ENCODE results near the gene CCNL2.
"Not testable (repeated sequence)": the region's sequence is repeated elsewhere in the genome, so short reads cannot be mapped to it uniquely, and the experiment has no call there.

The CCNL2 gene

GRCh38 chr1:1432274-1432950, 33.3 kb upstream of the CCNL2 start:
- DNase-seq (ENCODE audit: low read depth in 1 of 2, low spot score in 1 of 2), result no peak

DNA sequence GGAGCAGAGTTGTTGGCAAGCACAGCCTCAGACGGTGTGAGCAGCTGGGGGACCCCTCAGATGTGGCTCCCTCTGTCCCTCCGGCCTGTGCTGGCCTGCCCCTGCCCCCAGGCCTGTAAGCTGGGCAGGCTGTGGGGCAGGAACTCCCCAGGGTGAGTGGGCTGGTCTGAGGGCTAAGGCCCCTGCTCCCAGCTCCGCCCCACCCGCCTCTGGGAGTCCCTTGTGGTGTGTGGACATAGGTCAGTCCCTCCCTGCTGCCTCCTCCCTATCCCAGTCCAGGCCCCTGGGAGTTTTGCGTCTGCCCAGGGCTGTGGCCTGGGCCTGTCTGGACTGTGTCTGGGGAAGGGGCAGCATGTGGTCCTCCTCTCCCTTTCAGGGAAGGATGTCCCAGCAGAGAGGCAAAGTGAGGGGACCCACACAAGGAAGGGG, 32.7 kb upstream of the CCNL2 start:
- no peak for DNase-seq (ENCODE audit: low read depth in 1 of 2, low spot score in 1 of 2)

GRCh38 chr1:1430992-1431844, 32.1 kb upstream of the CCNL2 start:
- DNase-seq (ENCODE audit: low read depth in 1 of 2, low spot score in 1 of 2), result no peak

- no peak for DNase-seq (ENCODE audit: low read depth in 1 of 2, low spot score in 1 of 2)
Measured at GRCh38 chr1:1430114-1430982, 31.2 kb upstream of the CCNL2 start.

- DNase-seq (ENCODE audit: low read depth in 1 of 2, low spot score in 1 of 2), result no peak
Measured at GRCh38 chr1:1429671-1430073, 30.5 kb upstream of the CCNL2 start.

- DNase-seq (ENCODE audit: low read depth in 1 of 2, low spot score in 1 of 2), result not testable (repeated sequence)
Measured at GRCh38 chr1:1428967-1429366, 29.8 kb upstream of the CCNL2 start.

DNA sequence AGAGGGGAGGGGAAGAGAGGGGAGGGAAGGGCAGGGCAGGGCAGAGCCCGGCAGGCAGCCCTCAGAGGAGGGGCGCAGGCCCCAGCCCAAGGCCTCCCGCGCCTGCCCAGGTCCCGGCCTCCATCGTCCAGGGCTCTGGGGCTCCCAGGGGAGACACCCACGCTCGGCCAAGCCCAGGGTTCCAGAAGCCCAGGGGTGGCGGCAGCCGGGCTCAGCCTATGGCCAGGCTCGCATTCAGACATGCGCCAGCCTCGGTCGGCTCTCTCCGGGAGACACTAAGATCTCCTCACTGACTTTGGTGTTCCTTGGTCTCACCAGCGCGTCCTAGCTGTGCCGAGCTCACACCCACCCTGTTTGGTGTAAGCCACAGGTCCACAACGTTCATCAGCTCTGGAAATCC, 29.0 kb upstream of the CCNL2 start:
- no peak for DNase-seq (ENCODE audit: low read depth in 1 of 2, low spot score in 1 of 2)

DNA sequence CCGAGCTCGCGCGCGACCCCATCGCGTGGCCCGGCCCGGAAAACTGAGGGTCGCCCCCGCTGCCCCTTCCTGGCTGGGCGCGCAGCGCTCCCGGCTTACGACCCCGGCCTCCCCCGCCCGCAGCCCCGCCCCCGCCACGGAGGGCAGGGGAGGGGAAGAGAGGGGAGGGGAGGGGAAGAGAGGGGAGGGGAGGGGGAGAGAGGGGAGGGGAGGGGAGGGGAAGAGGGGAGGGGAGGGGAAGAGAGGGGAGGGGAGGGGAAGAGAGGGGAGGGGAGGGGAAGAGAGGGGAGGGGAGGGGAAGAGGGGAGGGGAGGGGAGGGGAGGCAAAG, 28.6 kb upstream of the CCNL2 start:
- DNase-seq (ENCODE audit: low read depth in 1 of 2, low spot score in 1 of 2), result no peak

- no peak for DNase-seq (ENCODE audit: low read depth in 1 of 2, low spot score in 1 of 2)
Measured at GRCh38 chr1:1427106-1427819, 28.1 kb upstream of the CCNL2 start.

DNA sequence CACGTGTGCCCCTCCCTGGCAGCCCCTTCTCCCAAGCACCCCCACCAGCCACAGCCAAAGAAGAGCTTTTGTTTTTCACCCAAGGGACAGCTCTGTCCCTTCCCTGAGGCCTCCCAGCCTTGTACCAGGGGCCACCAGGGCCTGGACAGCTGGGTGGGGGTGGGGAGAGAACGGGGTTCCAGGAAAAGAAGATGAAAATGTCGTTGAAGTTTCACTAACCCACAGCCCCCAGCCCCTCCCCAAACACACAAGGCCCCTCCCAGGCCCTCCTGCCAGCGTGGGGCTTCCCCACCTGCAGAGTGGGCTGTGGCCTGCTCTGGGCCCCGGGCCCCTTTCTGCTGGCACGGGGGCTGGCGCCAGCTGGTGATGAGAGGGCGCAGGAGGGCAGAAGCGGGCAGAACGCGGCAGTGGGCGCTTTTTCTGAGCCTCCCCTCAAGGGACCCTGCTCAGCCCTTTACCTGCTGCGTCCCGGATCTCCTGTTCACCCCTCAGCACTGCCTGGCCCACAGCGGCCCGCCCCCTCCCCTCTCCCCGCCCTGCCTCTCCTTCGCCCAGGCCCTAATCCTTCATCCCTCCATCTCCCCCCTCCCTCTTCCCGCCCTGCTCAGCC, 27.5 kb upstream of the CCNL2 start:
- DNase-seq (ENCODE audit: low read depth in 1 of 2, low spot score in 1 of 2), result no peak

DNA sequence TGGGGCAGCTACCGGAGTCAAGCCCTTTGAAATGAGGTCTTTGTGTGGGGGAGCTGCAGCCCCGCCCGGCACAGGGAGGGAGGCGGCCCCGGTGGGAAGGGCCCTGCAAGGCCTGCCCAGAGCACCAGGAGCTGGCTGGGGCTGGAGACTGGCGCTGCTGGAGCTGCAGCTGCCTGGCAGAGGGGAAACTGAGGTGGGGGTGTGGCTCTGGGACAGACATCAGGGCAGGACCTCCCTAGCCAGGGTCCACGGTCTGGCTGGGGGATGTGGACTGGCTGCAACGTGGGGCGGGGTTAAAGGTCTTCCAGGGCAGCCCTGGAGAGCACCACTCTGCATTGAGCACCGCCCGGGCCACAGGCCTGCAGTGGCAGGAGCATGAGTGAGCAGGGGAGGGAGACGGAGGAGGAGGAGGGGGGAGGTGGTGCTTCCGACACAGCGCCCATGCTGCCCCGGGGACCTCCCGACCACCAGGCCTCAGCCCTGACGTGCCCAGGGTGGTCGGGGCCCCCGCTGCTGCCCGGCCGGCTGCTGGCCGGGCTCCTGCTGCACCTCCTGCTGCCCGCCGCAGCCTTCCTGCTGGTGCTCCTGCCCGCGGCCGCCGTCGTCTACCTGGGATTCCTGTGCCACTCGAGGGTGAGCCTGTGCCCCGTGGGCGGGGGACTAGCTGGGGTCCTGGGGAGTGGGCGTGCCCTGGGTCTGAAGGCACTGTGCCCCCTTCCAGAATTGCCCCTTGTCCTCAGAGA, 26.8 kb upstream of the CCNL2 start:
- no peak for DNase-seq (ENCODE audit: low read depth in 1 of 2, low spot score in 1 of 2)

GRCh38 chr1:1425426-1425752, 26.3 kb upstream of the CCNL2 start:
- DNase-seq (ENCODE audit: low read depth in 1 of 2, low spot score in 1 of 2), result no peak

GRCh38 chr1:1424707-1425106, 25.6 kb upstream of the CCNL2 start:
- no peak for DNase-seq (ENCODE audit: low read depth in 1 of 2, low spot score in 1 of 2)

DNA sequence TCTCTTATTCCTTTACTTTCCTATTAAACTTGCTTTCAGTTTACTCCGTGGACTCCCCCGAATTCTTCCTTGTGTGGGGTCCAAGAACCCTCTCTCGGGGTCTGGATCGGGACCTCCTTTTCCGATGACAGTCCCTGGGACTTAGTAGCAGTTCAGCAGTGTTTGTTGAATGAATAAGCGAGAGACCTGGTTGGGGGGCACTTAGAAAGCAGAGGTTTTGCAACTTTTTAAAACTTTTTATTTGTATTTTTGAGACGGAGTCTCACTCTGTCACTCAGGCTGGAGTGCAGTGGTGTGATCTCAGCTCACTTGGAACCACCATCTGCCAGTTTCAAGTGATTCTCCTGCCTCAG, 24.1 kb upstream of the CCNL2 start:
- no peak for DNase-seq (ENCODE audit: low read depth in 1 of 2, low spot score in 1 of 2)

- DNase-seq (ENCODE audit: low read depth in 1 of 2, low spot score in 1 of 2), result no peak
Measured at GRCh38 chr1:1422465-1423244, 23.5 kb upstream of the CCNL2 start.

DNA sequence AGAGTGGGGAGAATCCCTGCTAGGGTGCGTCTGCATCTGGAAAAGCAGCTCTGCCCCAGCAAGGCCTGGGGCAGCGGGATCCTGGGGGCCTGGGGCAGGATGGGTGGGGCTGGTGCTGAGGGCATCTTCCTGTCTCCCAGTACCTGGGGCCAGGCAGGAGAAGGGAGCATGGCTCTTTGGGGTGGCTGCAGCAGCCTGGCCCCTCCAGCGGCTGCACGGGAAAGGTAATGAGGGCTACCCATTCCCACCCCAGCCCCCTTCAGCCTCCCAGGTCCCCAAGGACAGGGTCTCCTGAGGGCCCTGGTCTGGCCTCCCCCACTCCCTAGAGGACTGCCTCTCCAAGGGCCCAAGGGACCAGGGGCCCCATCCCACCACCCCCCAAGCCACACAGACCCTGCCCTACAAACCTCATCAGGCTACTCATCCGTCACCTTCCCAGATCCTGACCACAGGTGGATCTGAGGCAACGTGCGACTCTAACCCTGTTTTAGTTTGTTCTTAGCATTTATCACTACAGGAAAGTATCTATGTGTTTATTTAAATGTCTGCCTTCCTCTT, 22.9 kb upstream of the CCNL2 start:
- DNase-seq (ENCODE audit: low read depth in 1 of 2, low spot score in 1 of 2), result no peak

DNA sequence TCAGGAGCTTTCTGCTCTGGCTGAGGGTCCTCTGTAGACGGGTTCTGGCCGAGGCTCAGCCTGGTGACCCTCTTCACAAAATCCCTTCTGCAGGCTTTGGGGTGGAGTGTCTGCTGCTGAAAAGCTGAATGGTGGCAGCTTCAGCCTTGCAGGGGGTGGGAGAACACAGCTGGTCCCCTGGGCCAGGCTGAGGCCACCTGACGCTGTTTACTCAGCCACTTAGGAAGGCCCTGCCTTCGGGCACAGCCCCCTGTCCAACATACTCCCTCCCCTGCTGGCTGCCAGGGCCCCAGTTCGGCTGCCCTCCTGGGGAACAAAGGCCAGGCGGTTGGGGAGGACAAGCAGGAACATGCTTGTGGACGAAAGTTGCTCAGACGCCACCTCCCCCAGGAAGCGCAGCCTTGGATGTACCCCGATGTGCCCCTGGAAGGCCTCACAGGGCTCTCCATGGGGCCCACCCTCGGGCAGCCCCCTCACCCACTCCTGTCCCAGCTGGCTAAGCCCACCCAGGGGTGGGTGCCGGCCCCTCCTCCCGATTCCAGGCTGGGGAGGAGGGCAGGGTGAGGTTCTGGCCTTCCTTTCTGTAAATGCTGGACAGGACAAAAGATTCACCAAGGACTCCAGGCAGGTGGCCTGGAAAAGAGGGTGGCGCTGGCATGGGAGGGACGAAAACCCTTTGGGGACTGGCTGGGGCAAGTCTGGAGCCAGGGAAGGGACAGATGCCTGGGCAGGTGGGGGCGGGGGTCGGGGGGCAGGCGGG, 22.2 kb upstream of the CCNL2 start, which contains the start of gene ANKRD65:
Gene ANKRD65 (minus strand): TSS at position 130 of the 760 bp plus-strand sequence. CDS start 271 bp downstream, outside the sequence.
- DNase-seq (ENCODE audit: low read depth in 1 of 2, low spot score in 1 of 2), result no peak

DNA sequence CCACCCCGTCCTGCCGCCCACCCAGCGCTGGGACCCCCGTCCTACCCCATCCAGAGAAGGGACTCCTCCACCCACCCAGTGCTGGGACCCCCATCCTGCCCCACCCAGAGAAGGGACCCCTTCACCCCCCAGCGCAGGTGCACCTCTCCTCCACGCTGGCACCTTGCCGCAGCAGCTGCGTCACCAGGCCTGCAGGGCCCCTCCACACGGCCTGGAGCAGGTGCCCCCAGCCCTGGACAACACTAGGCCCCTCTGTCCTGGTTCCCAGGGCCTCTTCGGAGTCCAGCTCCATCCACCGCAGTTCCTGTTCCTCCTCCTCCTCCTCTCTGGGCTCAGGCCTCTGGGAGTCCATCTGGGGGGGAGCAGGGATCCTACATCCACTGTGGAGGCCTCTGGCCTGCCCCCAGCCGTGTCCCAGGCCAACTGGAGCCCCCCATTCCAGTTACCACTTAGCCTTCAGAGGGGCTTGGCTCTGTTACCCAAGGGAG, 21.6 kb upstream of the CCNL2 start:
- DNase-seq (ENCODE audit: low read depth in 1 of 2, low spot score in 1 of 2), result no peak

All from activated CD4-positive, alpha-beta T cell treated with anti-CD3 and anti-CD28 coated beads, Interleukin-2, amount 50 U/mL, for 24 hours (primary cell).